Natural killer cell (primary cell): ENCODE results near the gene GUCY1B1. TPM values are rescaled to one million over a fixed set of nuclear protein-coding genes. Genes with fewer than 3 reads are reported as not detected.

Source experiments
- ATAC-seq, 3 donors: fragments of 150-1000 bp in 2 of 3; fragments of 200-7000 bp in 1 of 3; cut with Tn5 transposase; 1 replicate in 1 of 3; 2 replicates in 2 of 3; pipeline ENCODE4 v1.10.0; 2021; ENCODE audit warnings: mild to moderate bottlenecking in 2 of 3, moderate library complexity in 2 of 3
- DNase-seq, 2 donors: peaks; one replicate each; pipeline versions ENCODE4 v3.0.0 to v3.0.0-alpha.2; 2013 to 2021; ENCODE audit warnings: mixed read lengths in 1 of 2
- H3K27ac ChIP-seq: one replicate; pipeline ENCODE4 v1.5.1; 2013; ENCODE audit warnings: mild to moderate bottlenecking, low read length
- H3K27me3 ChIP-seq: one replicate; pipeline ENCODE4 v1.6.1; 2013; ENCODE audit warnings: low read length; ENCODE audit not compliant: control insufficient read depth, insufficient read depth
- H3K36me3 ChIP-seq: one replicate; pipeline ENCODE4 v1.6.1; 2013; ENCODE audit warnings: low read length; ENCODE audit not compliant: control insufficient read depth, insufficient read depth
- H3K4me1 ChIP-seq: one replicate; pipeline ENCODE4 v1.6.1; 2013; ENCODE audit warnings: low read length; ENCODE audit not compliant: control insufficient read depth, insufficient read depth
- H3K4me3 ChIP-seq: one replicate; pipeline ENCODE4 v1.5.1; 2013; ENCODE audit warnings: low read length
- H3K9me3 ChIP-seq: one replicate; pipeline ENCODE4 v1.6.1; 2013; ENCODE audit warnings: low read length; ENCODE audit not compliant: control insufficient read depth, insufficient read depth
- H3K27ac Mint-ChIP-seq, 2 donors: one replicate each; pipeline ENCODE4 v1.8.0; 2022; ENCODE audit warnings: mild to moderate bottlenecking in 2 of 2, mixed read lengths in 2 of 2, moderate library complexity in 1 of 2
- H3K27me3 Mint-ChIP-seq, 2 donors: one replicate each; pipeline ENCODE4 v1.8.0; 2022; ENCODE audit warnings: low read depth in 2 of 2, mixed read lengths in 2 of 2
- H3K36me3 Mint-ChIP-seq: one replicate; pipeline ENCODE4 v1.8.0; 2022; ENCODE audit warnings: mixed read lengths
- H3K4me1 Mint-ChIP-seq, 2 donors: one replicate each; pipeline ENCODE4 v1.8.0; 2022; ENCODE audit warnings: mixed read lengths in 2 of 2
- H3K4me3 Mint-ChIP-seq: one replicate; pipeline ENCODE4 v1.8.0; 2022; ENCODE audit warnings: mild to moderate bottlenecking, moderate library complexity, mixed read lengths
- H3K9me3 Mint-ChIP-seq, 2 donors: one replicate each; pipeline ENCODE4 v1.8.0; 2022; ENCODE audit warnings: mixed read lengths in 2 of 2
- CTCF ChIP-seq: fragments of 200-600 bp; IDR thresholded peaks from one replicate; pipeline ENCODE4 v1.8.0; 2022; ENCODE audit warnings: antibody characterized with exemption
- WGBS: methylation state at CpG from one replicate; pipeline ENCODE4 v1.1.7; 2013; ENCODE audit warnings: missing lambda C conversion rate; ENCODE audit not compliant: insufficient coverage; 5-methylcytosine and 5-hydroxymethylcytosine counted together
- intact Hi-C: fragments of 100-400 bp; cut with micrococcal nuclease; formaldehyde crosslinking; loops from one replicate; pipeline ENCODE4 v1.14.2; 2022
- total RNA-seq, 4 donors: library from RNA; stranded (reverse); fragments of 120-200 nt in 1 of 4; gene quantifications; one replicate each; pipeline versions ENCODE4 v1.2.3 to v1.2.4, GENCODE V29; 2013 to 2022

Gene GUCY1B1
- total RNA-seq, 3 donors from 2014 or later (not counting 1 experiment from before 2014, with no cell fraction given): 2.1 to 4.0 (median 2.8) TPM

- intact Hi-C loops: no loop called here
- no peaks in the 10 kb centered on the region for H3K9me3 Mint-ChIP-seq
- no peaks in the 10 kb centered on the region for H3K27me3 ChIP-seq
- no peaks in the 10 kb centered on the region for H3K36me3 ChIP-seq
- H3K27ac ChIP-seq: no peak overlapping the region
- H3K27ac Mint-ChIP-seq: no peak overlapping the region
- H3K27me3 Mint-ChIP-seq: no peaks in the 10 kb centered on the region
- H3K4me3 ChIP-seq: no peak overlapping the region
- TF ChIP-seq CTCF: no peak
- H3K36me3 Mint-ChIP-seq: no peaks in the 10 kb centered on the region
- no peaks in the 10 kb centered on the region for H3K9me3 ChIP-seq
- ATAC-seq (no peak), DNase-seq (no peak)
- 100% methylated on average over 2 of the region's 2 CpGs for WGBS
- no peaks in the 10 kb centered on the region for H3K4me1 ChIP-seq
- H3K4me3 Mint-ChIP-seq: no peak overlapping the region
- no peaks in the 10 kb centered on the region for H3K4me1 Mint-ChIP-seq
Measured at GRCh38 chr4:155738548-155738947, 20.3 kb upstream of the GUCY1B1 start.

- Histone ChIP-seq H3K4me3 (no peak overlapping the region), H3K9me3 (no peaks in the 10 kb centered on the region), H3K27ac (no peak overlapping the region), H3K27me3 (no peaks in the 10 kb centered on the region), H3K36me3 (no peaks in the 10 kb centered on the region), H3K4me1 (no peaks in the 10 kb centered on the region)
- 100% methylated on average over 1 of the region's 1 CpG for WGBS
- ATAC-seq (no peak), DNase-seq (no peak)
- no peak overlapping the region for H3K4me3 Mint-ChIP-seq
- intact Hi-C loops: no loop called here
- H3K9me3 Mint-ChIP-seq: no peaks in the 10 kb centered on the region
- H3K4me1 Mint-ChIP-seq: no peaks in the 10 kb centered on the region
- H3K27me3 Mint-ChIP-seq: no peaks in the 10 kb centered on the region
- H3K36me3 Mint-ChIP-seq: no peaks in the 10 kb centered on the region
- TF ChIP-seq CTCF: no peak
- no peak overlapping the region for H3K27ac Mint-ChIP-seq
Measured at GRCh38 chr4:155741546-155741945, 17.3 kb upstream of the GUCY1B1 start.

GRCh38 chr4:155742310-155743015 is 16.4 kb upstream of the GUCY1B1 start:
- 58% methylated on average over 3 of the region's 3 CpGs for WGBS
- Mint-ChIP-seq H3K9me3 (no peaks in the 10 kb centered on the region), H3K36me3 (no peaks in the 10 kb centered on the region), H3K4me1 (no peaks in the 10 kb centered on the region), H3K27ac (no peak overlapping the region), H3K4me3 (no peak overlapping the region), H3K27me3 (no peaks in the 10 kb centered on the region)
- H3K4me3 ChIP-seq: no peak overlapping the region
- no peaks in the 10 kb centered on the region for H3K4me1 ChIP-seq
- DNase-seq (no peak), ATAC-seq (no peak)
- no peaks in the 10 kb centered on the region for H3K36me3 ChIP-seq
- H3K27ac ChIP-seq: no peak overlapping the region
- TF ChIP-seq CTCF: no peak
- intact Hi-C loops: no loop called here
- H3K9me3 ChIP-seq: no peaks in the 10 kb centered on the region
- H3K27me3 ChIP-seq: no peaks in the 10 kb centered on the region

GRCh38 chr4:155745984-155746383 is 12.8 kb upstream of the GUCY1B1 start:
- 85% methylated on average over 5 of the region's 5 CpGs for WGBS
- no peaks in the 10 kb centered on the region for H3K4me1 Mint-ChIP-seq
- no peak overlapping the region for H3K27ac Mint-ChIP-seq
- H3K27me3 Mint-ChIP-seq: no peaks in the 10 kb centered on the region
- no peaks in the 10 kb centered on the region for H3K27me3 ChIP-seq
- TF ChIP-seq CTCF: no peak
- no peaks in the 10 kb centered on the region for H3K4me1 ChIP-seq
- H3K36me3 ChIP-seq: no peaks in the 10 kb centered on the region
- no peak overlapping the region for H3K4me3 Mint-ChIP-seq
- DNase-seq (no peak), ATAC-seq (no peak)
- H3K27ac ChIP-seq: no peak overlapping the region
- no peaks in the 10 kb centered on the region for H3K36me3 Mint-ChIP-seq
- intact Hi-C loops: no loop called here
- H3K4me3 ChIP-seq: no peak overlapping the region
- H3K9me3 Mint-ChIP-seq: no peaks in the 10 kb centered on the region
- no peaks in the 10 kb centered on the region for H3K9me3 ChIP-seq
